A673 (cell line): ENCODE results near the gene ZSWIM5. TPM values are rescaled to one million over a fixed set of nuclear protein-coding genes. Genes with fewer than 3 reads are reported as not detected.
"Not testable (repeated sequence)": the region's sequence is repeated elsewhere in the genome, so short reads cannot be mapped to it uniquely, and the experiment has no call there.

Experiments
- Bru-seq: library from RNA; stranded (reverse); fragments of 400-500 nt; gene quantifications from one replicate; lab custom pipeline; 2021; lab: Mats Ljungman, UMichigan
- BruChase-seq, 2 experiments: library from RNA; stranded (reverse); fragments of 400-500 nt; gene quantifications; one replicate each; lab custom pipeline; 2021; lab: Mats Ljungman, UMichigan
- BruUV-seq: library from RNA; stranded (reverse); fragments of 400-500 nt; replicated peaks from 2 replicates; lab custom pipeline; 2021; lab: Mats Ljungman, UMichigan
- CTCF ChIA-PET: fragments of 300-600 bp; sonication (Branson Sonifier 250); formaldehyde crosslinking; loops from one replicate; lab custom pipeline; 2022; ENCODE audit warnings: antibody characterized with exemption; lab: Charles Lee
- POLR2A ChIA-PET: fragments of 300-600 bp; sonication (Branson Sonifier 250); formaldehyde crosslinking; loops from one replicate; lab custom pipeline; 2022; ENCODE audit warnings: antibody characterized with exemption; ENCODE audit not compliant: low non-redundant PET; lab: Charles Lee
- DNase-seq: peaks from one replicate; pipeline ENCODE4 v3.0.0-alpha.2; 2015; ENCODE audit warnings: low spot score
- H3K27ac ChIP-seq: fragments of 200-600 bp; sonication (generic); 2 replicates; pipeline ENCODE4 v1.5.1; 2016; ENCODE audit warnings: mixed run types, low read depth, mild to moderate bottlenecking, mixed read lengths, antibody characterized with exemption, low read length; ENCODE audit not compliant: poor library complexity, severe bottlenecking
- H3K27me3 ChIP-seq: fragments of 200-600 bp; sonication (generic); replicated peaks from 2 replicates; pipeline ENCODE4 v1.6.1; 2017; ENCODE audit warnings: mixed run types, low read depth, mild to moderate bottlenecking, mixed read lengths, antibody characterized with exemption, low read length; ENCODE audit not compliant: insufficient read depth, poor library complexity
- H3K36me3 ChIP-seq: fragments of 200-600 bp; sonication (generic); 2 replicates; pipeline ENCODE4 v1.6.1; 2016; ENCODE audit warnings: mixed run types, mild to moderate bottlenecking, mixed read lengths, antibody characterized with exemption, low read length; ENCODE audit not compliant: insufficient read depth, poor library complexity, severe bottlenecking
- H3K4me1 ChIP-seq: fragments of 200-600 bp; sonication (generic); 2 replicates; pipeline ENCODE4 v1.6.1; 2017; ENCODE audit warnings: mixed run types, mild to moderate bottlenecking, mixed read lengths, antibody characterized with exemption, low read length; ENCODE audit not compliant: insufficient read depth, poor library complexity, severe bottlenecking
- H3K4me3 ChIP-seq: fragments of 200-600 bp; sonication (generic); 2 replicates; pipeline ENCODE4 v1.5.1; 2016; ENCODE audit warnings: low read depth, mixed run types, mild to moderate bottlenecking, mixed read lengths, low read length; ENCODE audit not compliant: poor library complexity, severe bottlenecking
- H3K9me3 ChIP-seq: fragments of 200-600 bp; sonication (generic); 2 replicates; pipeline ENCODE4 v1.6.1; 2016; ENCODE audit warnings: mixed run types, low read depth, mild to moderate bottlenecking, mixed read lengths, antibody characterized with exemption, low read length; ENCODE audit not compliant: poor library complexity, severe bottlenecking
- EZH2 ChIP-seq: fragments of 200-600 bp; sonication (generic); IDR thresholded peaks from 2 replicates; pipeline ENCODE4 v1.6.1; 2017; ENCODE audit warnings: borderline replicate concordance, low read depth, mild to moderate bottlenecking, mixed read lengths, antibody characterized with exemption, low read length; ENCODE audit not compliant: poor library complexity, severe bottlenecking
- intact Hi-C: fragments of 100-400 bp; cut with micrococcal nuclease; formaldehyde crosslinking; loops from one replicate; pipeline ENCODE4 v1.10.0; 2022; ENCODE audit not compliant: unreplicated experiment
- long read RNA-seq: library from polyadenylated mRNA; stranded (forward); transcript quantifications from one replicate; pipeline ENCODE4 v2.0.0, GENCODE V29; 2022
- total RNA-seq: library from RNA; stranded (reverse); gene quantifications from 2 replicates; pipeline ENCODE4 v1.2.3, GENCODE V29; 2021
- TF ChIP-seq, protein P1 (sequence below): fragments of 300-800, 200-600 bp; sonication (generic); conservative IDR thresholded peaks from 2 replicates; pipeline ENCODE4 v1.5.1; 2017; ENCODE audit warnings: low read depth, mild to moderate bottlenecking, antibody characterized with exemption, low read length, moderate library complexity, mixed read lengths

The ZSWIM5 gene
- total RNA-seq, result 0.46 and 0.67 TPM in 2 replicates
- Bru-seq, nascent RNA, result percentile 33 among the genes with signal in this experiment
- percentile 35 among the genes with signal in this experiment for BruChase-seq, experiment 1, labeled RNA remaining after a 2-hour chase
- percentile 41 among the genes with signal in this experiment for BruChase-seq, experiment 2, labeled RNA remaining after a 6-hour chase
- long read RNA-seq, partial matches to known transcripts, result 1 of 2 reads
- long read RNA-seq, other reads (novel, unspliced or antisense), result 1 of 2 reads

DNA sequence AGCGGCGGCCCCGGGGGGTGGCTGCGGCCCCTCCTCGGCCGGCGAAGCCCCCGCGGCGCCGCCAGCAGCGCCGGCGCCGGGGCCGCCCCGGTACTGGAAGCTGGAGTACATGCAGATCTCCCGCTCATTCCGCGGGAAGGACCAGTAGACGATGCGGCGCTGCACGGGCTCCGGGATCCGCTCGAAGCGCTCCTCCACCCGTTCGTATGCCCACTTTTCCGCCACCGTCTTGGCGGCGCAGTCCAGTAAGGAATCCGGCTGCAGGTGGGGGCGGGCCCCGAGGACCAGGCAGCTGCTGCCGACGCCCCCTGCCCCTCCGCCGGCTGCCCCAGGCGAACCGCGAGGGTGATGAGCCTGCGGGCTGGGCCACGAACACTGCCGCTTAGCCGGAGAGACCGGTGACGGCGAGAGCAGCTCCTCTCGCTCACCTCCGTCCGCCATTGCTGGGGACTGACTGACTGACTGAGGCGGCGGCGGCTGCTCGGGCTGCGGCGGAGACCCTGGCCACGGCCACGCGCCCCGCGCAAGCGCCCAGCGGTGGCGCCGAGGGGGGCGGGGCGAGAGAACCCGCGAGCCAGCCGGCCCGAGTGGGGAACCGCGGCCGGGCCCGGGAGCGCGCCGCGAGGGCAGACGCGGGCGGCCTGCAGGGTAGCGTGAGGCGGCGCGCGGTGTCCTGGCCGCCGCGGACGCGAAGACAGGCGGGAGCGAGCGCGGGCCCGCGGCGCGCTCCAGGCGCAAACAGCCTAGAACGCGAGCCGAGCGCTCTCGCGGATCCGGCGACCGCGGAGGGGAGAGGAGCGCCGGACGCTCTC, at the start of gene ZSWIM5:
ZSWIM5 (minus strand) TSS at position 696 of the 812 bp plus-strand sequence; CDS start at position 441, 255 bp downstream.
- H3K4me3 ChIP-seq, result peak within 1 kb of the TSS; percentile 57
- H3K9me3 ChIP-seq, result no peaks in the 10 kb centered on the region
- no peaks in the 10 kb centered on the region for H3K4me1 ChIP-seq
- H3K27me3 ChIP-seq, result peaks cover 76% of the 10 kb centered on the region
- DNase-seq, result peak; percentile 57
- BruUV-seq, result no TSS peak
- intact Hi-C loops, result loop anchor here (10.0 kb wide), 1 partner anchor 191 kb away; the partner anchor contains the start of genes HECTD3 and UROD
- H3K27ac ChIP-seq, result no peak within 1 kb of the TSS
- ChIA-PET POLR2A (interaction anchor here (0.6 kb wide), 1 partner anchor 194 kb away, joined by 3 read pairs; the partner anchor contains the start of gene UROD), CTCF (interaction anchor here (1.1 kb wide), 1 partner anchor 97 kb away, joined by 7 read pairs; no protein-coding TSS in a partner anchor)
- no peaks in the 10 kb centered on the region for H3K36me3 ChIP-seq
- no peak for TF ChIP-seq EZH2
- TF ChIP-seq, protein P1, sequence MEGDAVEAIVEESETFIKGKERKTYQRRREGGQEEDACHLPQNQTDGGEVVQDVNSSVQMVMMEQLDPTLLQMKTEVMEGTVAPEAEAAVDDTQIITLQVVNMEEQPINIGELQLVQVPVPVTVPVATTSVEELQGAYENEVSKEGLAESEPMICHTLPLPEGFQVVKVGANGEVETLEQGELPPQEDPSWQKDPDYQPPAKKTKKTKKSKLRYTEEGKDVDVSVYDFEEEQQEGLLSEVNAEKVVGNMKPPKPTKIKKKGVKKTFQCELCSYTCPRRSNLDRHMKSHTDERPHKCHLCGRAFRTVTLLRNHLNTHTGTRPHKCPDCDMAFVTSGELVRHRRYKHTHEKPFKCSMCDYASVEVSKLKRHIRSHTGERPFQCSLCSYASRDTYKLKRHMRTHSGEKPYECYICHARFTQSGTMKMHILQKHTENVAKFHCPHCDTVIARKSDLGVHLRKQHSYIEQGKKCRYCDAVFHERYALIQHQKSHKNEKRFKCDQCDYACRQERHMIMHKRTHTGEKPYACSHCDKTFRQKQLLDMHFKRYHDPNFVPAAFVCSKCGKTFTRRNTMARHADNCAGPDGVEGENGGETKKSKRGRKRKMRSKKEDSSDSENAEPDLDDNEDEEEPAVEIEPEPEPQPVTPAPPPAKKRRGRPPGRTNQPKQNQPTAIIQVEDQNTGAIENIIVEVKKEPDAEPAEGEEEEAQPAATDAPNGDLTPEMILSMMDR, result no peak

- ChIA-PET POLR2A (no interaction called here), CTCF (no interaction called here)
- intact Hi-C loops, result no loop called here
- Histone ChIP-seq H3K36me3 (no peaks in the 10 kb centered on the region), H3K27me3 (peaks cover 46% of the 10 kb centered on the region), H3K27ac (no peak overlapping the region), H3K9me3 (no peaks in the 10 kb centered on the region), H3K4me1 (no peaks in the 10 kb centered on the region), H3K4me3 (no peak overlapping the region)
- no TSS peak for BruUV-seq
- no peak for DNase-seq
- TF ChIP-seq, protein P1, result no peak
- TF ChIP-seq EZH2, result no peak
These were observed 48.1 kb upstream of the ZSWIM5 start for GRCh38 chr1:45254490-45254889.

DNA sequence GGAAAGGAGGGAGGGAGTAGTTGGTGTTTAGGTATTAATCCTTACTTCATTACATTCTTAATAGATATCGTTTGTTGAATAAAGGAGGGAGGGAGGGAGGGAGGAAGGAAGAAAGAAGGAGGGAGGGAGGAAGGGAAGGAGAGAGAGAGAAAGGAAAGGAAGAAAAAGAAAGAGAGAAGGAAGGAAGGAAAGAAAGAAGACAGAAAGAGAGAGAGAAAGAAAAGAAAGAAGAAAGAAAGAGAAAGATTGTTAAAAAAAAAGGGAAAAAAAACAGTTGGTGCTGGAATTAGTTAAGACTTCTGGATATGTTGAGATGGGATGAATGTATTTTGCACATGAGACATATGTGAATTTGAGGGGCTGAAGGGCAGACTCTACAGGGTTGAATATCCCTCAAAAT, 44.1 kb upstream of the ZSWIM5 start:
- no TSS peak for BruUV-seq

GRCh38 chr1:45248004-45248403, 41.6 kb upstream of the ZSWIM5 start:
- H3K4me1 ChIP-seq, CTCF ChIA-PET, H3K36me3 ChIP-seq, H3K27ac ChIP-seq, intact Hi-C loops, H3K4me3 ChIP-seq, POLR2A ChIA-PET, DNase-seq, H3K9me3 ChIP-seq, BruUV-seq: not testable (repeated sequence)
- peaks cover 26% of the 10 kb centered on the region for H3K27me3 ChIP-seq

More for the DNA sequence above, 44.1 kb upstream of the ZSWIM5 start:
- DNase-seq, result no peak
- ChIA-PET POLR2A (no interaction called here), CTCF (no interaction called here)
- Histone ChIP-seq H3K4me1 (no peaks in the 10 kb centered on the region), H3K27me3 (peaks cover 43% of the 10 kb centered on the region), H3K4me3 (no peak overlapping the region), H3K9me3 (no peaks in the 10 kb centered on the region), H3K36me3 (no peaks in the 10 kb centered on the region), H3K27ac (no peak overlapping the region)
- intact Hi-C loops, result no loop called here
- no peak for TF ChIP-seq EZH2
- TF ChIP-seq, protein P1, result no peak
